Fibroblast of the aortic adventitia (primary cell): ENCODE data around the gene PHACTR3. TPM values are rescaled to one million over a fixed set of nuclear protein-coding genes. Genes with fewer than 3 reads are reported as not detected.

Experiments
- DNase-seq: peaks from one replicate; pipeline ENCODE4 v3.0.0-alpha.2; 2010; ENCODE audit warnings: low read depth
- H3K4me3 ChIP-seq: 2 replicates; pipeline ENCODE4 v1.5.1; 2011; ENCODE audit warnings: low read depth, mild to moderate bottlenecking, control low read depth, low read length, moderate library complexity
- CTCF ChIP-seq: IDR thresholded peaks from 2 replicates; pipeline ENCODE4 v1.5.1; 2011; ENCODE audit warnings: mild to moderate bottlenecking, low read length, control low read depth, inconsistent platforms; ENCODE audit not compliant: insufficient read depth
- total RNA-seq: library from RNA; depleted of rRNA; stranded (reverse); fragments of >200 nt; gene quantifications from 2 replicates; pipeline ENCODE4 v1.2.3, GENCODE V29; 2012; ENCODE audit warnings: low replicate concordance

PHACTR3 gene
- total RNA-seq, 1 donor, result not detected

GRCh38 chr20:59806578-59806975, 202.2 kb downstream of the PHACTR3 start:
- H3K4me3 ChIP-seq, result no peak overlapping the region
- no peak for TF ChIP-seq CTCF
- DNase-seq, result no peak

- no peak for DNase-seq
- H3K4me3 ChIP-seq, result no peak overlapping the region
- TF ChIP-seq CTCF, result no peak
Observed at GRCh38 chr20:59807909-59808728, 203.8 kb downstream of the PHACTR3 start.

GRCh38 chr20:59808729-59809381, 204.5 kb downstream of the PHACTR3 start:
- no peak for TF ChIP-seq CTCF
- DNase-seq, result no peak
- no peak overlapping the region for H3K4me3 ChIP-seq

GRCh38 chr20:59809630-59810448, 205.5 kb downstream of the PHACTR3 start:
- no peak overlapping the region for H3K4me3 ChIP-seq
- DNase-seq, result no peak
- no peak for TF ChIP-seq CTCF

GRCh38 chr20:59810449-59811187, 206.3 kb downstream of the PHACTR3 start:
- no peak for TF ChIP-seq CTCF
- no peak for DNase-seq
- H3K4me3 ChIP-seq, result no peak overlapping the region

- H3K4me3 ChIP-seq, result no peak overlapping the region
- no peak for TF ChIP-seq CTCF
- DNase-seq, result no peak
Observed at GRCh38 chr20:59811681-59812171, 207.4 kb downstream of the PHACTR3 start.
